IPS-15b (cell line): Measurements from ENCODE around the gene DUT.
"Not testable (repeated sequence)": the region's sequence is repeated elsewhere in the genome, so short reads cannot be mapped to it uniquely, and the experiment has no call there.

Experiments used
- H3K27me3 ChIP-seq: one replicate; pipeline ENCODE4 v1.6.1; 2013; ENCODE audit warnings: low read length; ENCODE audit not compliant: control insufficient read depth, insufficient read depth
- H3K36me3 ChIP-seq: one replicate; pipeline ENCODE4 v1.6.1; 2013; ENCODE audit warnings: low read length; ENCODE audit not compliant: control insufficient read depth, insufficient read depth
- H3K4me1 ChIP-seq: one replicate; pipeline ENCODE4 v1.6.1; 2013; ENCODE audit warnings: mild to moderate bottlenecking, low read length; ENCODE audit not compliant: control insufficient read depth, insufficient read depth
- H3K4me3 ChIP-seq: one replicate; pipeline ENCODE4 v1.5.1; 2013; ENCODE audit warnings: low read depth, low read length
- H3K9ac ChIP-seq: one replicate; pipeline ENCODE4 v1.6.1; 2013; ENCODE audit warnings: low read depth, mild to moderate bottlenecking, low read length
- H3K9me3 ChIP-seq: one replicate; pipeline ENCODE4 v1.6.1; 2013; ENCODE audit warnings: mild to moderate bottlenecking, low read length; ENCODE audit not compliant: control insufficient read depth, insufficient read depth

The DUT gene

DNA sequence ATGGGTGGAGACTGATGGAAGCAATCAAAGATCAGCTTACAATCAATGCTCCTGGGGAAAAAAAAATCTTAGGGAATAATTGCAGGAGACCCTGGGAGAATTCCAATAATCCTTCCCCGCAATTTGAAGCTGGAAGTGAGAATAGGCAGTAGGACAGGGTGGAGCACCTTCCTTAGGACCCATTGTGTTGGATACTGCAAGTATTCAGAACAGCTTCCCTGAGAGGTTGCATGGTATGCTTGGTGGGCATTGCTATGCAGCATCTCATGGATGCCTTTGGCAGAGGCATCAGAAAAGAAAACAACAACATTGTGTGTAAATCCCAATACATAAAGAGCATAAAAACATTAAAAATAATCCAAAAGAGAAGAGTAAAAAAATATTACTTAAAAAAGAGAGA, 24.6 kb upstream of the DUT start:
- H3K9ac ChIP-seq: no peak overlapping the region
- H3K4me1 ChIP-seq: peaks cover 10% of the 10 kb centered on the region
- no peaks in the 10 kb centered on the region for H3K36me3 ChIP-seq
- no peaks in the 10 kb centered on the region for H3K27me3 ChIP-seq
- no peak overlapping the region for H3K4me3 ChIP-seq
- no peaks in the 10 kb centered on the region for H3K9me3 ChIP-seq

DNA sequence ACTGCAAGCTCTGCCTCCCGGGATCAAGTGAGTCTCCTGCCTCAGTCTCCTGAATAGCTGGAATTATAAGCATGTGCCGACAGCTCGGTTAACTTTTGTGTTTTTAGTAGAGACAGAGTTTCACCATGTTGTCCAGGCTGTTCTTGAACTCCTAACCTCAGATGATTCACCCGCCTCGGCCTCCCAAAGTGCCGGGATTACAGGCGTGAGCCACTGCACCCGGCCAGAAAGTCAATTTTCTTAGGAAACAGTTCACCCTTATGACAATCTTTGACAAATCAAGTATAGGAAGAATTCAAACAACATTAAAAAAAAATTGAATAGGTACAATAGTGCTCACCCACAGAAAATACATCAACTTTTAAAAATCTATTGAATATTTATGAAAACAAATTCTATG, 23.6 kb upstream of the DUT start:
- Histone ChIP-seq H3K4me1 (peaks cover 10% of the 10 kb centered on the region), H3K9ac (no peak overlapping the region), H3K36me3 (no peaks in the 10 kb centered on the region), H3K4me3 (no peak overlapping the region), H3K27me3 (no peaks in the 10 kb centered on the region), H3K9me3 (no peaks in the 10 kb centered on the region)

DNA sequence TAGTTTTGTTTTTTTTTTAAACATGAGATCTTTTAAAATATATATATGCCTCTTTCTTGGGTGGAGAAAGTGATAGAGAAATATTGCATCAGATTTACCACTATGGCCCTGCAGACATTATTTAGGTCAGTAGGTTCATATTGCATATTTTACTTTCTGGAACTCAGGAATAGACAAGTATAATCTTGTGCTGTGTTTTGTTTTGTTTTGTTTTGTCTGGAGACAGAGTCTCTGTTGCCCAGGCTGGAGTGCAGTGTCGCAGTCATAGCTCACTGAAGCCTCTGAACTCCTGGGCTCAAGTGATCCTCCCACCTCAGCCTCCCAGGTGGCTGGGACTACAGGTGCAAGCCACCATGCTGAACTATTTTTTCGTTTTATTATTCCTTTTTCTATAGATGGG, 21.5 kb upstream of the DUT start:
- no peak overlapping the region for H3K9ac ChIP-seq
- no peak overlapping the region for H3K4me3 ChIP-seq
- no peaks in the 10 kb centered on the region for H3K27me3 ChIP-seq
- H3K36me3 ChIP-seq: no peaks in the 10 kb centered on the region
- no peaks in the 10 kb centered on the region for H3K9me3 ChIP-seq
- peaks cover 7% of the 10 kb centered on the region for H3K4me1 ChIP-seq

DNA sequence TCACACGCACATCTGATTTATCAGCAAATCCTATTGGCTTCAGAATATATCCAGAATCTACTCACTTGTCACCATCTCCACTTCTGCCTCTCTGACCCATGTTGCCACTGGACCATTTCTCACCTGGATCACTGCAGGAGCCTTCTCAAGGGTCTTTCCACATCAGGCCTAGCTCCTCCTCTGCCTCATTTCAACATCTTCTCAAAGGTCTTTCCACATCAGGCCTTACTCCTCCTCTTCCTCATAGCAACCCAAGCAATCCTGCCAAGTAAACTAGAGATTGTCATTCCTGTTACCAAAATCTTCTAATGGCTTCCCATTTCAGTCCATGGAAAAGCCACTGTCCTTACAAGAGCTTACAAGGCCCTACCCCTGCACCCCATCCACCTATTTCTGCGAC, 18.0 kb upstream of the DUT start:
- no peak overlapping the region for H3K9ac ChIP-seq
- peaks cover 8% of the 10 kb centered on the region for H3K4me1 ChIP-seq
- no peaks in the 10 kb centered on the region for H3K9me3 ChIP-seq
- H3K36me3 ChIP-seq: no peaks in the 10 kb centered on the region
- no peak overlapping the region for H3K4me3 ChIP-seq
- H3K27me3 ChIP-seq: no peaks in the 10 kb centered on the region

DNA sequence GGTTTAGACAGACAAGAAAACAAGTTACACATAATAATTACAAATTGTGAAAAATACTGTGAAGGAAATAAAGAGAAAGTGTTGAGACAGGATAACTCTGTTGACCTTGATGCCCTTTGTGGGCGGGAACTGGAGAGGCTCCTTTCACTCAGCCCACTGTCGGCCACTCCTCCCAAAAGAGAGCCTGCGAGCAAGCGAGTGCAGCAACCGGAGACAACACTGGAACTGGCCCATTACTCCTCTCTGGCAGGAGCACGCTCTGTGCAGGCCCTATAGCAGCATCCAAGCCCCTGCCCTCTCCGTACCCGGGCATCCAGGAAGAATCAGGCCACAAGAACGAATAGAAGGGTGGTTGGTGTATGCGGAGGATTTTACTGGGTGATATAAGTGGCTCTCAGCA, 16.2 kb upstream of the DUT start:
- Histone ChIP-seq H3K9ac (no peak overlapping the region), H3K4me1 (peaks cover 9% of the 10 kb centered on the region), H3K27me3 (no peaks in the 10 kb centered on the region), H3K9me3 (no peaks in the 10 kb centered on the region), H3K36me3 (no peaks in the 10 kb centered on the region), H3K4me3 (no peak overlapping the region)

DNA sequence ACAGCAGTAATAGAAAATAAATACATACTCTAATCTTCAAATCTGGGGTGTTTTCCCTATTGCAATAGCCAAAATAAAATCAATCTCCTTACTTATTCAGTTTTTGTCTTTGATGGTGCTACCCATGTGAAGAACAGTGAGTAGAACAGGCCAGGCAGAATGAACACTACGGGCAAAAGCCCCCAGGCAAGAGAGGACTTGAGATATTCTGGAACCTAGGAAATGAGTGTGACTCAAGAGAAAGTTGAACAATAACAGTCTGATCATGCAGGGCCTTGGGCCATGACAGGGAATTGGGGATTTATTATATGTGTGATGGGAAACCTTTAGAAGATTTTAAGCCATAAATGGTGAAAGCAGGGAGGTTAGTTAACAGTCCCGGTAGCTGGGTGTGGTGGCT, 14.0 kb upstream of the DUT start:
- no peak overlapping the region for H3K4me3 ChIP-seq
- no peaks in the 10 kb centered on the region for H3K9me3 ChIP-seq
- H3K27me3 ChIP-seq: no peaks in the 10 kb centered on the region
- H3K4me1 ChIP-seq: peaks cover 9% of the 10 kb centered on the region
- no peaks in the 10 kb centered on the region for H3K36me3 ChIP-seq
- no peak overlapping the region for H3K9ac ChIP-seq

DNA sequence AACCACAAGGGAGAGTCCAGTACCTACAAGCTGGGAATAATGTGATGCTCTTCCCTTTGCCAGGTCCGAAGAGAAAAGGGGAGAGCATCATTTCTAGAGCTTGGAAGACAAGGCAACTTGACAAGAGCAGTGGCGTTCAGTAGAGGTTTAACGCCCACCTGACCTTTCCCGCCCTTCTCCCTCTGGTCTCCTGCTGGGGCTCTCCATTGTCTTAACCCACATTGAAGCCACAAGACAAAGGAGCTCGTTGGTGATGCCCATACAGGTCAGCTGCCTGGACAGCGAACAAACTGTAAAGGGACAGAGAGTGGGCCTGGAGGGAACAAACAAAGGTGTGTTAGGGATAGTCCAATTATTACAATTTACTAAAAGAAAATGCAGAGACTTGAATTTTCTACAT, 13.1 kb upstream of the DUT start:
- H3K9ac ChIP-seq: no peak overlapping the region
- no peaks in the 10 kb centered on the region for H3K36me3 ChIP-seq
- no peaks in the 10 kb centered on the region for H3K9me3 ChIP-seq
- peaks cover 9% of the 10 kb centered on the region for H3K4me1 ChIP-seq
- H3K4me3 ChIP-seq: no peak overlapping the region
- H3K27me3 ChIP-seq: no peaks in the 10 kb centered on the region

DNA sequence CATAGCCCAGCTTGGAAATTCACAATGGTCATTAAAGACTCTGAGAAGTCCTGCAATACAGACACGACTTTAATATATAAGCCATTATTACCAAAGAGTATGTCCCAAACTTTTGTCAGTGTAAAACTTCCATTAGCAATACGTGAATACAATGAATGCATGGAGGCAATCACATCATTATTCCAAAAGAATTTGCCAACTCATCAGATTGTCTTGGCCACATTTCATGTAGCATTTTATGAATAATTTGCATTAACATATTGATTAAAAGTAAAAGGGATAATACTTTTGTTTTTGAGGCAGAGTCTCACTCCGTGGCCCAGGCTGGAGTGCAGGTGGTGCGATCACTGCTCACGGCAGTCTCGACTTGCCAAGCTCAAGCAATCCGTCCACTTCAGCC, 7.9 kb upstream of the DUT start:
- Histone ChIP-seq H3K4me1 (peaks cover 2% of the 10 kb centered on the region), H3K9me3 (no peaks in the 10 kb centered on the region), H3K36me3 (no peaks in the 10 kb centered on the region), H3K27me3 (no peaks in the 10 kb centered on the region), H3K9ac (no peak overlapping the region), H3K4me3 (no peak overlapping the region)

DNA sequence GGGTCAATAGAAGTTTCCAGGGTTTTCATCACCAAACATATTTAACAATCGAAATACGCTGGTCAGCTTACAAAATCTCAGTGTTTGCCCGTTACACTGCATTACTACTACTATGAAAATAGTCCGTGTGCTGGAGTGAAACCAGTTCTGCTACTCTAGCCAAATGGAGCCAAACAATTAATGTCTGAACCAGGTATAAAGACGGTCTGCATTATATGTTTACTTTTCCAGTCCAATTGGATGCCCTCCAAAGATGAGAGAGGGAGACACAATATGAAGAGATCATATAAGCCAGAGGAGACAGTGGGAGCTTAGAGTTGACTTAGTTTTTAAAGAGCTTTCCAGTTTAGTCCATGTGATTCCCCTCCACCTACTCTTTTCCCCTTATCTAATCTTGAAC, 6.3 kb upstream of the DUT start:
- no peaks in the 10 kb centered on the region for H3K36me3 ChIP-seq
- H3K27me3 ChIP-seq: no peaks in the 10 kb centered on the region
- no peaks in the 10 kb centered on the region for H3K9me3 ChIP-seq
- H3K9ac ChIP-seq: no peak overlapping the region
- H3K4me1 ChIP-seq: no peaks in the 10 kb centered on the region
- H3K4me3 ChIP-seq: no peak overlapping the region

DNA sequence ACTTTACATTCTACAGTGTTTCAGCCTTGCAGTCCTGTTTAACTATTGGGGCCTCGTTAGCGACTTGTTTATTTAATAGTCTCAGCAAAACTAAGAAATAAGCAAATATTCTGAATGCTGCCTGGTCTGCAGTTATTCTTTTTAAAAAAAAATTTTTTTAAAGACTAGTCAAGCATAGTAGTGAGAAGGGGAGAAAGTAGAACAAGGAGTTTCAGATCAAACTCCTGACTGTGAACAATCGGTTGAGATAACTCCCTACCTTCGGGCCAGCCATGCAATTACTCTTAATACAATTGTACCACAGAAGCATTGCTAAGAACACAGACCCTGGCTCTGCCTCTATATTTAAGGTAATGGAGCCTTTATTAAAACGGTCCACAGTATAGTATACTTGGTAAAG, 5.8 kb upstream of the DUT start:
- Histone ChIP-seq H3K9ac (no peak overlapping the region), H3K4me3 (no peak overlapping the region), H3K9me3 (no peaks in the 10 kb centered on the region), H3K27me3 (no peaks in the 10 kb centered on the region), H3K4me1 (no peaks in the 10 kb centered on the region), H3K36me3 (no peaks in the 10 kb centered on the region)

DNA sequence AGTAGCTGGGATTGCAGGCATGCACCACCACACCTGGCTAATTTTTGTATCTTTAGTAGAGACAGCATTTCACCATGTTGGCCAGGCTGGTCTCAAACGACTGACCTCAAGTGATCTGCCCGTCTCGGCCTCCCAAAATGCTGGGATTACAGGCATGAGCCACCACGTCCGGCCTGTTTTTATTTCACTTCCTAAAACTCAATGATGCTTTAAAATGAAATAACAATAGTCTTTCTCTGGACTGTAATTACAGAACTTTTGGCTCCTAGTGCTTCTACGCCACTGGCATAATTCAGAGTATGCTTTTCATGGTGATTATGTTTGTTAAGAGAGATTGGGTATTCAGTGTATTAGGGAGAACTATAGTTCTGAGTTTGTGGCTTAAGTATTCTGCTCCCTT, 5.0 kb upstream of the DUT start:
- H3K4me1 ChIP-seq, H3K9me3 ChIP-seq, H3K4me3 ChIP-seq, H3K9ac ChIP-seq, H3K27me3 ChIP-seq, H3K36me3 ChIP-seq: not testable (repeated sequence)

DNA sequence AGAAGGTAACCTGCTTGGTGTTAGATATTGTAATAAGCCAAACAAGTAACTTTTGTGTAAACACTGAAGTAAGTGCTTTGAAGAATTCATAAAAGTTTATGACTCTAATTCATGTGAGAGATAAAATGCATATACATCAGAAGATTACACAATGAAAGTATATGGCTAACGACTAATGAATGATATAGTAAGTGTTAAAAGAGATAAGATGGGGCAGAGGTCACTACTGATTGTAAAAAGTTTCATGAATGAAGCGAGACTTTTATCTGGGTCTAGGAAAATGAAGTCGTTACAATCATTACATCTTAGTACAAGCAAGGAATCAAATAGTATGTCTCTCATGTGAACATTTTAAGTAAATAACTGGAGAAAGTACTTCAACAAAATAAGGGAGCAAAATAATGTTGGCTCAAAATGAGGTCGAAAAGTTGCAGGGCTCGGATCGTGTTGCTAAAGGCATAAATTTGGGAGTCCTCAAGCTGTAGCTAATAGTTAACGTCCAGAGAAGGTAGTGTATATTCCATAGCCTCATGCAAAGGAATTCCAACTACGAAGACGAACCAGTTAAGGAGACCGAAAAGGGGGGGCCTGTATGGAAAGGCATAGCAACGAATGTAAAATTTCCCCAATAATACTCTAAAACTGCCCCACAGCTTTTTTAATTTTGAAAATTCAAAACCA, 984 bp upstream of the DUT start:
- Histone ChIP-seq H3K9ac (peak overlapping the region; percentile 1), H3K4me1 (peaks cover 2% of the 10 kb centered on the region), H3K36me3 (no peaks in the 10 kb centered on the region), H3K4me3 (peak overlapping the region; percentile 90), H3K9me3 (no peaks in the 10 kb centered on the region), H3K27me3 (no peaks in the 10 kb centered on the region)
